ENCODE data around the gene ANXA11.

GRCh38 chr10:80197972-80198916, 7.1 kb downstream of the ANXA11 start:
- TF ChIP-seq CTCF (IDR thresholded peaks at IDR 0.05): no peak
- TF ChIP-seq NFE2L2 (conservative IDR thresholded peaks at IDR 0.05; ENCODE audit: low read length): no peak
- TF ChIP-seq, protein P1, sequence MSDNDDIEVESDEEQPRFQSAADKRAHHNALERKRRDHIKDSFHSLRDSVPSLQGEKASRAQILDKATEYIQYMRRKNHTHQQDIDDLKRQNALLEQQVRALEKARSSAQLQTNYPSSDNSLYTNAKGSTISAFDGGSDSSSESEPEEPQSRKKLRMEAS (IDR thresholded peaks at IDR 0.05): no peak

Data from A549 (cell line).